HG03432 (cell line): ENCODE data around the gene MYO3B.
"Not testable (repeated sequence)": the region's sequence is repeated elsewhere in the genome, so short reads cannot be mapped to it uniquely, and the experiment has no call there.

Experiments
- ATAC-seq: cut with Tn5 transposase; IDR thresholded peaks from one replicate; pipeline ENCODE4 v1.9.1; 2021; ENCODE audit warnings: mild to moderate bottlenecking, moderate library complexity; ENCODE audit not compliant: unreplicated experiment

Gene MYO3B

DNA sequence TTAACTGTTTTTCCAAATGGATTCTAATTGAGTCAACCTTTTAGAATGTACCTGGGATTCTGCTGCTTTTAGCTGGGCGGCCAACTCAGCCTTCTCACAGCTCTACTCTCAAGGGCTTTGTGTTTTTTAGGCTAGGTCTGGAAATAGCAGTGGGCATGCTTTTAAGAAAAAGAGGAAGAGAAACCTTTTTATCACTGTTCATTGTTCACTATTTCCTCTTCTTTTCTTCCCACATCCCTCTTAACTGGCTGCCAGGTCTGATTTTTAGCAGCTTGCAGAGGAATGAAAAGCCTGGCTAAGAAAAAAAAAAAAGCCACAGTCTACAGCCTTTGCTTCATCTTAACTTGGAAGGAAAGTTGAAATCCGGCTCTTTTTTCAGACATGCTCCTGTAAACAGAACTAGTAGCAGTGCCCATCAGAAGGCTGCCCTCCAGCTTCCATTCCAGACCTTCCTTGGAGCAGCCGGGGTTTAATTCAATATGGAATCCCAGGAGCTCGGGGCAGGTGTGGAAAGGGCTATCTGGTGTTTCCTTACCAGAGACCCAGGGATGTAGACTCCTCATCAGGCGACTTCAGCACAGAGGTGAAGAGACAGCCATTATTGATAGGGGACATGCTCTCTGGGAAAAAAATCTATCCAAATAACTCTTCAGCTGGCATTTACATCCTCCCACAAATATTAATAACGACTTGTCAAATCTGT, 230.7 kb downstream of the MYO3B start:
- peak; percentile 90 for ATAC-seq

DNA sequence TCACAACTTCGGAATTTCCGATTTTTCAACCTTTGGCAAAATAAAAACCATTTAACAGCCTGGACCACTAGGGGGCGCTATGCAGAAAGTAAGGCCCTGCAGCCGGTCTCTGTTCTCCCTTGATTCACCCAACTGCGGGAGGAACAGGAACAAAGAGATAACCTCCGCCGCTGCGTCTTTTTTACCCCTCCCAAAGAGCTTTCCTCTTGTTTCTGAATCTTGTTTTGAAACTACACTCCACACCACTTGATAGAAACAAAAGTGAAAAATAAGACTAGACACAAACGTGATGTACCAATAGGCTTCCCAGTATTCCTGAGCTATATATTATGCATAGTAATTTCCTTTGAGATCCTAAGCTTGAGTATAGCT, 231.2 kb downstream of the MYO3B start:
- ATAC-seq: peak; percentile 39

DNA sequence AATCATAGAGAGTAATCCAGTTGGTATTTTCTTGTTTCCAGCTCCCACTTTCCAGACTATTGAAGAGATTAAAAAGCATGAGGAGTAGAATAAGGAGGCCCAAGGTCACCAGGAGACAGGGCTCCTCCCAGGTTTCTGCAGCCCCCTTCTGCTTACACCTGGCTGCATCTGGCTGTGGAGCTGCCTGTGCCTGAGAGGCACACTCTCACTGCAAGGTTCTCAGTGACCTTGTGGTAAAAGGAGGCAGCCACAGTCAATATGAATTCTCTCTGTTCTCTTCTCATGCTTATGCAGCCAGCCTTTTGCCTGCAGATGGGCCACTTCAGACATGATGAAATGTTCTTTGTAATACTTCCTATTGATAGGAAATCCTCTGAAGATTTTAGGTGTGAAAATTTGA, 233.7 kb downstream of the MYO3B start:
- ATAC-seq: no peak

DNA sequence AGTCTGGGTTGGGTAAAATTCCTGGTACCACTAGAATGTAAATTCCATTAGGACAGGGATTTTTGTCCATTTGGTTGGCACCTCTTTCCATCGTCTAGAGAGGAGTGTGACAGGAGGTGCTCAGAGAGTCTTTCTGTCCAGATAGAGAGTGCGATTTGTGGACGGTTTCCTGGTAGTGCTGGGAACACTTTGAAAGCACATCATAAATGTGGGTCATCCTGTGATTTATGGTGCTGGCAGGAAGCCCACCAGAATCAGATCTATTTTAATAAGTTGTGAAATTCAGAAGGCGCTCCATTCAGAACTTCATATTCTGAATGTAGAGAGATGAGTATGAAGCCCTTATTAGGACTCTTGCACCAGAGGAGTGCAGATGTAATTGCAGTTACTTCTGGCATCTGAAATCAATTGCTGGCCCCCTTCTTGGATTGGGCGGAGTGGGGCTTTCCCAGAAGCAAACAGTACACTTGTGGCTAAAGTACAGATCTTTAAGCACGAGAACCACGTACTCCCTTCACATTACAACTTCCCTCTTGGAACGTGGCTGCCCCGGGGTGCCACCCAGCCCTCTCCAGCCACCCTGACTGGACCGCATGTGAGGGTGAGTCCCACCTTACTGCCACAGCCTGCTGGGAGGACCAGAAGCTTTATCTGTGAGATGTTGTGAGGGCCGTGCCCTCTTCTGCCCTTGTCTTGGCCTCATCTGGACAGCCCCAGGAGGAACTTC, 243.2 kb downstream of the MYO3B start:
- ATAC-seq: no peak

DNA sequence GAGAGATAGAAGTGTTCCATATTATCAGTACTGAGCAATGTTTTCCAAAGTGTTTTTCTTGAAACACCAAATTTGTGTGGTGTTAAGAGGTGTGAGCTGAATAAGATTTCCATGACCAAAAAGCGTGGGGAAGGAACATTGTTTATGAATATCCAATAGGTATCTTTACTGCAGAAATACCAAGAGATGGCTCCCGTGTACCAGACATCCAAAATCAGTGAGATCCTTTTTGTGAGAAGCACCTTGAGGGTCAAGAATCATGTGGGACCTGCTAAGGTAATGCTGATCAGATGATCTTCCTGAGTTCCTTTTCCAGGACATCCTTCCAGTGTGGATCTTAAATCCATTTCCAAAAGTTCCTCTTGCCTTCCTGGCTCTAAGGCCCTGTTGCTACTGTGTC, 246.0 kb downstream of the MYO3B start:
- no peak for ATAC-seq

DNA sequence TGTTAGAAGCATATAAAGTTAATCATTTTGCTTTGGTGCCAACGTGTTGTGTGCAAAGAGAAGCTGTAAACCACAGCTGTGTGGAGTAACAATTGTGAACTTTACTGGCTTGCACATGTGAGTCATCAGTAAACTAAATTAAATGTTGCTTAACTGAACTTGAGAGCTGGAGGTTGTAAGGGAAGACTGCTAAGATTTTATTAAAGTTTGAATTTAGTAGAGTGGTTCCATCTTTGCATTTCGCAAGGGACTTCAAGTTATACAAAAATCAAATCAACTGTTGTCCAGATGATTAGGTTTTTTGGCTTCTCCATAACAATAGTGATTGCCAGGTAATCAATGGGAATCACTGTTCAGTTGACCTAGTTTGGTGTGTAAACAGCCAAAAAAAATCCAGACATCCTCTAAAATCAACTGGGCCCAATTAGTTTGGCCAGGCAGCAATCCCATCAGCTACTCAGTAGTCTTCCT, 247.4 kb downstream of the MYO3B start:
- ATAC-seq: no peak

DNA sequence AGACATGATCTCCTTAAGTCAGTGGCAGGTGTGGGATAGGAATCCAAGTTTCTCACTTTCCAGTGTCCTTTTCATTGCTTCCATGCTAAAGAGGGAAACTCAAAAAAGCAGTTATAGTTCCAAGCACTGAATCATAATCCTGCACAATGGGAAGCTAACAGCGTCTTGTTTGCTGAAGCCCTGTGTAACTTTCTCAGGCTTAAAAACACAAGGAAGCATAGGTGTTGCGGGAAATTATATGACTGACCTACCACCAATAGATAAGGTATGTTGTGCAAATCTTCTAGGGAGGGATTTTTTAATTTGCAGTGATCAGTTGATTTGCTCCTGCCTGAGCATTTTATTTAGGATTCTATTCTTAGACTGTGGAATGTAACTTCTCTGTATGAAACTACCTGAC, 250.9 kb downstream of the MYO3B start:
- ATAC-seq: no peak

DNA sequence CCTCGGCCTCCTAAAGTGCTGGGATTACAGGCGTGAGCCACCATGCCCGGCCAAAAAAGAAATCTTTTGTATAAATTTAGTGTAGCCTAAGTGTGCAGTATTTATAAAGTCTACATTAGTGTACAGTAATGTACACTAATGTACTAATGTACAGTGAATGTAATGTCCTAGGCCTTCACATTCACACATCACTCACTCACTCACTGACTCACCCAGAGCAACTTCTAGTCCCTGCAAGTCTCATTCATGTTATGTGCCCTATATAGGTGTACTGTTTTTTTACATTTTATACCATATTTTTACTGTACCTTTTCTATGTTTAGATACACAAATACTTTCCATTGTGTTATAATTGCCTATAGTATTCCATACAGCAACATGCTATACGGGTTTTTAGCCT, 254.9 kb downstream of the MYO3B start:
- no peak for ATAC-seq

DNA sequence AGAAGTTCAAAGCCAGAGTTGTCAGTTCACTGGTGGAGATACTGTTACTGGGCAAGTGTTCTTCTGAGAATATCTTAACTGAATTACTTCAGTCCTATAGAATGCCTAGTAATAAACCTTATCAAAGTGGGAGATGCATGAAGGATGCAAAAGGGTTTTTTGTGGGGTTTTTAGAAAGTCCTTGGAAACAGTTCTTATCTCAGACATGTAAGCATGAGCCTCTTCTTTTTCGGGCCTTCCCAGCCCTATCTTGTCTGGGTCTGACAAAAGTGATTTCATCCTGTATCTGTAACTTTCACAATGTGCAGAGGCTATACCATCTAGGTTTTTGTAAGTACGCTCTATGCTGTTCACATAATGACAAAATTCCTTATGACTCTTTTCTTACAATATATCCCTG, 255.5 kb downstream of the MYO3B start:
- ATAC-seq: no peak

DNA sequence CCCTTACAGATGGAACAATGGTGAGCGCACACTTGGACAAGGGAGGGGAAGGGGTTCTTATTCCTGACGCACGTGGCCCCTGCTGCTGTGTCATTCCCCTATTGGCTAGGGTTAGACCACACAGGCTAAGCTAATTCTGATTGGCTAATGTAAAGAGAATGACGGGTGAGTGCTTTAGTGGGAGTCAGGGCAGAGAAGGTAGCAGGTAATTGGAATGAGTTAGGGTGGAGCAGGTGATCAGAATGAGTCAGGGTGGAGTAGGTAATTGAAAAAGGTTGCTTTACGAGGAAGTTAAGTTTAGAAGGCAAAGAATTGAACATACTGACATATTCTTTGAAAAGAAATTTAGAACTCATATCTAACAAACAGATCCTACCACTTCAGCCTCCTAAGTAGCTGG, 256.4 kb downstream of the MYO3B start:
- not testable (repeated sequence) for ATAC-seq

DNA sequence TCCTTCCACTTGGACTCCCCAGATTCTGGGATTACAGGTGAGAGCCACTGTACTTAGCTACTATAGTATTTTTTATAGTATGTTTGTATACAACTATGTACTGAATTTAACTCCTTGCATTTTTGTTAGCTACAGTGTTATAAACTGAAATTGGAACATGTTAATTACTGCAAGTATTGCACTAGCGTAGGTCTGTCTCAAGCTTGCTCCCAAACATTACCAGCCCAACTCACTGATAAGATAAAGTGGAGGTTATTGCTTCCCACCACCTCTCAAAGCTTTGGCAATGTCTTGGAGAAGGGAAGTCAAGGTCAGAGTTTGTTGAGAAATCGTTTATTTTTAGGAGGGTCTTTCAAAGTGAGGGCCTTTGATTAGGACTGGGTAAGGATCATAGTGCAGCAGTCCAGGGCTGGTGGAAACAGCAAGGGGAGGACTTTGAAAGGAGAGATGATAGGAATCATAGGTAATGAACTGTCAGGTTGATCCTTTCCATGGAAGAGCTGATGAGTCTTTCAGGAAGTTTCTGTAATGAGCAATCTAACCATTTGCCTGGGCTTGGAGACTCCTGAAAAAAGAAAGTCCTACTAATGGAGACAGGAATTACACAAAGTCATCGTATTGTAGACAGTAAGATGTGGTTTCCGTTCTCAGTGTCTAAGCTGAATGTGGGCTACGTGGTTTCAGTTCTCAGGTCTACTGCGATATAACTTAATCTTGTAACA, 257.1 kb downstream of the MYO3B start:
- peak; percentile 88 for ATAC-seq

DNA sequence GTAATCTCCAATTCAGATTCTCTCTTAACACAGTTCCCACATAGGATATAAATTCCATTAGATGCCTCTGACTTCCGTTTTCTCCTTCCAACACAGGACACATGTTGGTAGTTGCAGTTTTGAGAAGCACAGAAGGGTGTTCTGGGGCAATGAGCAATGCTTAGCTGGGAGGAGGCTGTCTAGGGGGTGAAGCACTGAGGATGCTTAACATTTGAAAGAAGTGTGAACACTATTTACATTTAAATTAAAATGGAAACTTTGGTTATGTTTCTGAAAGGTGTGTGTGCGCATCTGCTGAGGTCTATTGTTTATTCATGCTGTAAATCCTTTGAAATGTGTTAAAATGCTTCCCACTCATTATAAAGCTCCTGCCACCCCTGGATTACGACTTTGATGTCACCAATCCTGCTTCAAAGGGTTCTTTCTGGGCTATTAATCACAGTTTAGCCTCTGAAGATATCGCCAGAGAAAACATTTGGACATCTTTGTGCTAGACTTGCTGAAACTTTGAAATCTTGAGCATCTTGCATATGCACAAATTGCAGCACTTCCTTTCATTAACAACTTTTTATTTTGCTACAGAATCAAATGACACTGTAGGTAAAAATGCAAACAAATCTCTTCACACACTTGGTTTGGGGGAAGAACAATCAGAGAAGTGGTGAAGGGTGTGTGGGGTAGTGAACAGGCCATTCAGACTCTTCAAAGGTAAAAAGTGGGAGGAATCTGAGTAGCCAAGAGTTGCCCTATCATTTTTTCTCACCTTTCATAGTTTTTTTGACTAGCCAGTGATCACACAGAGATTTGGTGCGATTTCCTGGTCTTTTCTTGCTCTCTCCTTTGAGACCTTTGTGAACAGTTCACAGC, 258.4 kb downstream of the MYO3B start:
- no peak for ATAC-seq

DNA sequence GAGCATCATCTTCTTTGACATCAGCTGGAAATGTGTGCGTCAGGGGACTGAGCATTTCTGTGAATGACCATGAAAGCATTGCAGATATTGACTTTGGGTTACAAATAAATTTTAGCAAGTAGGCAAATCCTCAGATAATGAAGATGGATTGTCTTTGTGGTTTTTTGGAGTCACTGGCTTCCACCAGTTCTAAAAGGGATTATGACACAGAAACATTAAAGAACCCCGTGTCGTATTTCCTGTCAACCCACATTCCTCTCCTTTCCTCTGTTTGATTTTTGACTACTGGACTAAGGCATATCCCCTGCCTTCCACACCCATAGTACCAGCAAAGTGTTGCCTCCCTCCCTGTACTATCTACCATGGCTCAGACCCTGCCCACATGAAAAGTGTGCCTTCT, 268.1 kb downstream of the MYO3B start:
- no peak for ATAC-seq

DNA sequence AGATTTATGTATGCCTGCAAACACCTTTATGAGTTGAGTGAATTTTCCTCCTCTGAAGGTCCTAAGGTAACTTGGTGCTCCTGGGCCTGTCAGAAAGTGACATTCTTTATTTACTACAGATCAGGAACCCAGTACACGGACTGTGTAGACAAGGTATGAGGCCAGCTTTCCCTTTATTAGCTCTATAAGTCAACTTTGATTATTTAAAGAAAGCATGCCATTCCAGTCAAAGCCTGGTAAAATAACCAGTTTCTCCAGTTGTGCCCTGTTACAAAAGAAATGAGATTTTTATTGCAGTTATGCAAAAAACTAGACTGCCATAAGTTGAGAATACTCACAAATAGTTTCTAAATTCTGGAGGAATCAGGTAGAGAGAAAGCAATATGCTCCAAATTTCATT, 271.1 kb downstream of the MYO3B start:
- ATAC-seq: no peak

DNA sequence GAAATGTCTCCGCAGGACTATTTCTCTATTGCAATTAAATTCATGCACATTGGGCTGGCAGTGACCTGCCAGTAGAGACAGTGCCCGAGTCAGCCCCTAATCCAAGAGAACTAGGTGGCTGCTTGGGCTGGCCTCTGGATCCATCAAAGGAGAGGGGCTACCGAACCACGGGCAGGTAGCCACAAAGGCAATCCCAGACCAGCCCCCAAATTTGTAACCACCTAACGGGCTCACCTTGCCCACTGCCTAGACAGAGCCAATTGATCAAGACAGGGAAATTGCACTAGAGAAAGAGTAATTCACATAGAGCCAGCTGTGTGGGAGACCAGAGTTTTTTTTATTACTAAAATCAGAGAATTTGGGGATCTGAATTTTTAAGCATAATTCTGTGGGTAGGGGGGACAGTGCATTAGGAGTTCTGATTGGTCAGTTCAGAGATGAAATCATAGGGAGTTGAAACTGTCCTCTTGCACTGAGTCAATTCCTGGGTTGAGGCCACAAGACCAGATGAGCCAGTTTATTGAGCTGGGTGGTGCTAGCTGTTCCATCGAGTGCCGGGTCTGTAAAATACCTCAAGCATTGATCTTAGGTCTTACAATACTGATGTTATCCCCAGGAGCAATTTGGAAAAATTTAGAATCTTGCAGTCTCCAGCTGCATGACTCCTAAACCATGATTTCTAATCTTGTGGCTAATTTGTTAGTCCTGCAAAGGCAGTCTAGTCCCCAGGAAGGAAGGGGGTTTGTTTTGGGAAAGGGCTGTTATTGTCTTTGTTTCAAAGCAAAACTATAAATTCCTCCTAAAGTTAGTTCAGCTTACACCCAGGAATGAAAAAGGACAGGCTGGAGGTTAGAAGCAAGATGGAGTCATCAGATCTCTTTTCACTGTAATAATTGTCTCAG, 276.8 kb downstream of the MYO3B start:
- no peak for ATAC-seq

DNA sequence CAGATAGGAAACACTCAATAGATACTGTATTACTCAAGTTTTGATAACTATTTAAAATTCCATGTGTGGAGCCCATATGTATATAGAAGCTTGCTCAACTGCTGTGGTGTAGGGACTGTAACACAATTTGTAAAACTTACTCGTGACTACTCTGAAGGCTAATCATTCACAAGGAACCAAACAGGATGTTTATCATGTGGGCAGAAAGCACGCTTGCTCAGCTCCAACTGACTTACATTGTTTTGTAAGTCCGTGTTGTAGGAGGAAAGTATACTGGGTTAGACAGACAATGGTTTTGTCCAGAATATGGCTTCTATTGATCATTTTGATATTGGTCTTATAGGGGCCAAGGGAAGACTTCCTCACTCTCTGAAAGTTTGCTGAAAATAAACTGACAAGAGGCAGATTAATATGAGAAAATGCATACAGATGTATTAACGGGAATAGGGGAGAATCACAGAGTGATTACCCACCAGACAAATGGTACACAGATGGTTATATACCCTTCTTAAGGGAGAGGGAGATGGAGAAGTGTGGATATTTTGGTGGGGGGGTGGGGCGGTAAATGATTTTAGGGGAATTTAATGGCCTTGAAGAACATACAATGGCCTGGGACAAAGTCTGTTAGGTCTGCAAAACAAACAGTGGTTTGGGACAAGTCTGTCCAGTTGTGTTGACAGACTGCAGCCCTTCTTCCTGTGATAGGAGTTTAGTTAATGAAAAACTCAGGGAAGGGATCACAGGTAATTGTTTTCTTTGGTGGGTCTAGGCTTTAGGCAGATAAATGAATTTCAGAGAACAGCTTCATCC, 277.9 kb downstream of the MYO3B start:
- ATAC-seq: no peak

DNA sequence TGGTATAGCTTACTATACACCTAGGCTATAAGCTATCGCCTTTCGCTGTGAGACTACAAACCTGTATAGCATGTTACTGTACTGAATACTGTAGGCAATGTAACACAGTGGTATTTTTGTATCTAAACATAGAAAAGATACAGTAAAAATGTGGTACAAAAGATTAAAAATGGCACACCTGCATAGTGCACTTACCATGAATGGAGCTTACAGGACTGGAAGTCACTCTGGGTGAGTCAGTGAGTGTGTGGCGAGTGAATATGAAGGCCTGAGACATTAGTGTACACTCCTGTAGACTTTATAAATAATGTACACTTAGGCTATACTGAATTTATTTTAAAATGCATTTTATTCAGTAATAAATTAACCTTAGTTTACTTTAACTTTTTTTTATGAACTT, 279.0 kb downstream of the MYO3B start:
- ATAC-seq: no peak

DNA sequence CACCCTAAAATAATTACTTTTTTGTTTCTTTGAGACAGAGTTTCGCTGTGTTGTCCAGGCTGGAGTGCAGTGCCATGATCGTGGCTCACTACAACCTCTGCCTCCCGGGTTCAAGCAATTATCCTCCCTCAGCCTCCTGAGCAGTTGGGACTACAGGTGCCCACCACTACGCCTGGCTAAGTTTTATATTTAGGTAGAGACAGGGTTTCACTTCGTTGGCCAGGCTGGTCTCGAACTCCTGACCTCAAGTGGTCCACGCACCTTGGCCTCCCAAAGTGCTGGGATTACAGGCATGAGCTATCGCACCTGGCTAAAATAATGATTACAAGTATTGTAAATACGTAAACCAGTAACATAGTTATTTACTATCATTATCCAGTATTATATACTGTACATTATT, 279.8 kb downstream of the MYO3B start:
- ATAC-seq: no peak

DNA sequence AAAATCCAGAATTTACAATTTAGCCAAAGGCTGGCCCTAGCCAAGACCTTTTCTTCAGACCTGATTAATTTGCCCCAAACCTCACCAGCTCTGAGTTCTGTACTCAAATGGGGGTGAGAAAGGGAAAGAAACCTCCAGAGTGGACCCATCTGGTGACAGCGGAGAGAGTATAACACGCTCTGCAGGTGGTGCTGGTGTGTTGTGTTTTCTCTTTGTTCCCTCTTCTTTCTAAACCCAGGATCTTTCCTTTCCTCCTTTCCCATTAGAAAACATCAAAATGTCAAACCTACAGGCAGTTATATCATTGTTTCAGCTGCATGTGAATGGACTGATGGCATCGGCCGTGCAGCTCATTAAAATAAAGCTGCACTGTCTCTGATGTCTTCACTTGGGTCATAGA, 283.9 kb downstream of the MYO3B start:
- ATAC-seq: no peak
